Keratinocyte (primary cell): Measurements from ENCODE around the gene ADAM12. TPM values are rescaled to one million over a fixed set of nuclear protein-coding genes. Genes with fewer than 3 reads are reported as not detected.

ENCODE experiments used
- DNase-seq: peaks from one replicate; pipeline ENCODE4 v3.0.0-alpha.2; 2011; ENCODE audit warnings: low read depth, missing footprints, low spot score
- FAIRE-seq: peaks from 2 replicates; lab custom pipeline; 2011; peaks lifted over from hg19 to GRCh38; lab: Jason Lieb, UNC
- H2AFZ ChIP-seq: 2 replicates; pipeline ENCODE4 v1.6.0; 2012; ENCODE audit warnings: low read length, control low read depth, inconsistent platforms; ENCODE audit not compliant: control insufficient read depth
- H3K27ac ChIP-seq: 2 replicates; pipeline ENCODE4 v1.5.1; 2011; ENCODE audit warnings: low read length; ENCODE audit not compliant: control insufficient read depth, insufficient read depth
- H3K27me3 ChIP-seq: 3 replicates; pipeline ENCODE4 v1.6.0; 2011; ENCODE audit warnings: low read length; ENCODE audit not compliant: control insufficient read depth, insufficient read depth; ENCODE audit errors: extremely low read depth
- H3K36me3 ChIP-seq, 2 experiments: 2 replicates in 1 of 2; 3 replicates in 1 of 2; pipeline ENCODE4 v1.5.1; 2011; ENCODE audit warnings: low read length in 2 of 2, mild to moderate bottlenecking in 1 of 2; ENCODE audit not compliant: control insufficient read depth in 2 of 2, insufficient read depth in 2 of 2; ENCODE audit errors: extremely low read depth in 1 of 2
- H3K4me1 ChIP-seq: 3 replicates; pipeline ENCODE4 v1.5.1; 2011; ENCODE audit warnings: low read length; ENCODE audit not compliant: control insufficient read depth, insufficient read depth; ENCODE audit errors: extremely low read depth
- H3K4me2 ChIP-seq: 3 replicates; pipeline ENCODE4 v1.6.0; 2011; ENCODE audit warnings: low read depth, low read length; ENCODE audit not compliant: control insufficient read depth, insufficient read depth; ENCODE audit errors: extremely low read depth
- H3K4me3 ChIP-seq, 3 experiments: fragments of 200-600 bp in 1 of 3; sonication (generic) in 1 of 3; 2 replicates in 2 of 3; 3 replicates in 1 of 3; pipeline ENCODE4 v1.5.1; 2011 to 2016; ENCODE audit warnings: low read length in 3 of 3, mild to moderate bottlenecking in 3 of 3, control low read depth in 2 of 3, inconsistent platforms in 1 of 3, low read depth in 1 of 3, mixed read lengths in 1 of 3, mixed run types in 1 of 3, moderate library complexity in 1 of 3; ENCODE audit not compliant: control insufficient read depth in 2 of 3, insufficient read depth in 2 of 3; ENCODE audit errors: extremely low read depth in 1 of 3
- H3K79me2 ChIP-seq: 2 replicates; pipeline ENCODE4 v1.6.0; 2012; ENCODE audit warnings: low read length; ENCODE audit not compliant: control insufficient read depth, insufficient read depth
- H3K9ac ChIP-seq: 3 replicates; pipeline ENCODE4 v1.6.0; 2011; ENCODE audit warnings: low read length; ENCODE audit not compliant: control insufficient read depth, insufficient read depth; ENCODE audit errors: extremely low read depth
- H3K9me1 ChIP-seq: 3 replicates; pipeline ENCODE4 v1.6.0; 2011; ENCODE audit warnings: low read length; ENCODE audit not compliant: control insufficient read depth, insufficient read depth; ENCODE audit errors: extremely low read depth
- H3K9me3 ChIP-seq: 2 replicates; pipeline ENCODE4 v1.5.1; 2012; ENCODE audit warnings: low read depth, low read length; ENCODE audit not compliant: control insufficient read depth
- H4K20me1 ChIP-seq: 3 replicates; pipeline ENCODE4 v1.6.0; 2011; ENCODE audit warnings: low read length; ENCODE audit not compliant: control insufficient read depth, insufficient read depth; ENCODE audit errors: extremely low read depth
- CTCF ChIP-seq, 3 experiments: IDR thresholded peaks in 1 of 3; conservative IDR thresholded peaks in 1 of 3; optimal IDR thresholded peaks in 1 of 3; 2 replicates in 2 of 3; 3 replicates in 1 of 3; pipeline versions ENCODE3 to v1.5.1; 2011; ENCODE audit warnings: low read length in 3 of 3, mild to moderate bottlenecking in 3 of 3, moderate library complexity in 2 of 3, control low read depth in 1 of 3, inconsistent platforms in 1 of 3; ENCODE audit not compliant: insufficient read depth in 2 of 3; ENCODE audit errors: extremely low read depth in 1 of 3
- EZH2 ChIP-seq: IDR thresholded peaks from one replicate; pipeline ENCODE4 v1.6.1; 2012; ENCODE audit warnings: inconsistent platforms, mild to moderate bottlenecking, low read length, moderate library complexity
- dilution Hi-C: fragments of 300-500 bp; cut with MboI; formaldehyde crosslinking; loops from one replicate; pipeline ENCODE4 v1.7.0; 2020; ENCODE audit warnings: low sequenced_read_pairs; ENCODE audit not compliant: extremely low pct_ligation_motif_present
- polyA plus RNA-seq, 5 experiments: library from polyadenylated mRNA; depleted of rRNA in 3 of 5; stranded (reverse) in 3 of 5; stranded (forward) in 1 of 5; unstranded in 1 of 5; fragments of >200 nt; gene quantifications; 1 replicate in 1 of 5; 2 replicates in 3 of 5; 3 replicates in 1 of 5; pipeline versions ENCODE4 v1.2.1 to v1.2.3, GENCODE V29; 2011 to 2012; ENCODE audit warnings: missing spikeins in 2 of 5, low read depth in 1 of 5, low replicate concordance in 1 of 5

The ADAM12 gene
- polyA plus RNA-seq, 1 donor (not counting 4 experiments of a cell fraction or from before 2014, with no cell fraction given): 0.07 TPM

- Histone ChIP-seq H3K4me1 (peaks cover 3% of the 10 kb centered on the region), H3K27me3 (no peaks in the 10 kb centered on the region), H3K9ac (no peak overlapping the region), H3K4me2 (no peak overlapping the region), H2AFZ (no peak overlapping the region), H3K9me1 (no peaks in the 10 kb centered on the region), H3K36me3 (no peaks in the 10 kb centered on the region), H3K27ac (no peak overlapping the region), H4K20me1 (no peaks in the 10 kb centered on the region), H3K79me2 (no peaks in the 10 kb centered on the region), H3K4me3 (no peak overlapping the region), H3K9me3 (peaks cover 3% of the 10 kb centered on the region)
- DNase-seq (no peak), FAIRE-seq (no peak)
- dilution Hi-C loops: no loop called here
- no peak for TF ChIP-seq EZH2
- TF ChIP-seq CTCF (optimal IDR thresholded peaks at IDR 0.05 in 1 of 3, IDR thresholded peaks at IDR 0.05 in 1 of 3, conservative IDR thresholded peaks at IDR 0.05 in 1 of 3; ENCODE audit: extremely low read depth in 1 of 3, insufficient read depth in 2 of 3, low read length in 3 of 3): no peak
Measured at GRCh38 chr10:126425032-126425431, 36.8 kb upstream of the ADAM12 start.

- DNase-seq (no peak), FAIRE-seq (no peak)
- H3K27ac ChIP-seq: no peak overlapping the region
- H3K4me1 ChIP-seq: peaks cover 3% of the 10 kb centered on the region
- H3K9me3 ChIP-seq: peaks cover 3% of the 10 kb centered on the region
- no peak overlapping the region for H3K4me2 ChIP-seq
- no peaks in the 10 kb centered on the region for H4K20me1 ChIP-seq
- H3K9me1 ChIP-seq: no peaks in the 10 kb centered on the region
- H3K27me3 ChIP-seq: no peaks in the 10 kb centered on the region
- H3K4me3 ChIP-seq: no peak overlapping the region
- no peaks in the 10 kb centered on the region for H3K79me2 ChIP-seq
- dilution Hi-C loops: no loop called here
- no peaks in the 10 kb centered on the region for H3K36me3 ChIP-seq
- no peak overlapping the region for H2AFZ ChIP-seq
- TF ChIP-seq CTCF (optimal IDR thresholded peaks at IDR 0.05 in 1 of 3, IDR thresholded peaks at IDR 0.05 in 1 of 3, conservative IDR thresholded peaks at IDR 0.05 in 1 of 3; ENCODE audit: extremely low read depth in 1 of 3, insufficient read depth in 2 of 3, low read length in 3 of 3) (no peak), EZH2 (no peak)
- H3K9ac ChIP-seq: no peak overlapping the region
Measured at GRCh38 chr10:126423732-126424491, 35.6 kb upstream of the ADAM12 start.
